GM19351 (cell line): ENCODE data around the gene ZKSCAN2.

Experiments used
- ATAC-seq: cut with Tn5 transposase; IDR thresholded peaks from one replicate; pipeline ENCODE4 v1.9.1; 2021; ENCODE audit warnings: mild to moderate bottlenecking, moderate library complexity; ENCODE audit not compliant: unreplicated experiment

ZKSCAN2 gene

GRCh38 chr16:25257470-25257955, at the start of gene ZKSCAN2:
ZKSCAN2 (minus strand) TSS chr16:25257845; CDS start chr16:25257127, 718 bp downstream.
- peak; percentile 78 for ATAC-seq

DNA sequence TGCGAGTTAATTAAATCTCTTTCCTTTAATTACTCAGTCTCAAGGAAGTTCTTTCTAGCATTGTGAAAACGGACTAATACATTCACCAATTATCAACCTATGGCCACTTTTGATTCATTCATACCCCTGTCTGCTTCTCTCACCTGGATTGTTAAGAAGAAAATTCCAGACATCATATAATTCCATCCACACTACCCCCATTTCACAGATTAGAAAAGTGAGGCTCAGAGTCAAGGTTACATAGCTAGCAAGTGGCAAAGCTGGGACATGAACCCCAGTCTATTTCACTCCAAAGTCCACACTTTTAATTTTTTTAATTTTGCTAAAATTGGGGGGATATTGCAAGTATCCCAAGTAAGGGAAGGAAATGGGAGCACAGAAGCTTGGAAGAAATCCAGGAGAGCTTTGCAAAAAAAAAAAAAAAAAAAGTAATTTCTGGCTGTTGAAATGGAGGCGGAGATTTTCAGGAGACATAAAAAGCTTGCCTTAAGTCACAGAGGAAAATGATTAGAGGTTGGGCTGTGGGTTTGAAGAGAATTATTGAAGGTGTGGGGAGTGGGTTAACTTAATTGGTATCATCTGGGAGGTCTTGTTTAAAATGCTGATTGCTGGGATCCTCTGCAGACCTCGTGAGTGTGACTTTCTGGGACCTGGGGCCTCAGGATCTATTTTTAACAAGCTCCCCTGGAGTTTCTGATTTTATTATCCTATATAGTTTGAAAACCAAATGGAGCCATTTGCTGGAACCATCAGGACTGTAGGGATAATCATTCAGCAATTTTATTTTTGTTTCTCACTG, 42.3 kb upstream of the ZKSCAN2 start:
- no peak for ATAC-seq

DNA sequence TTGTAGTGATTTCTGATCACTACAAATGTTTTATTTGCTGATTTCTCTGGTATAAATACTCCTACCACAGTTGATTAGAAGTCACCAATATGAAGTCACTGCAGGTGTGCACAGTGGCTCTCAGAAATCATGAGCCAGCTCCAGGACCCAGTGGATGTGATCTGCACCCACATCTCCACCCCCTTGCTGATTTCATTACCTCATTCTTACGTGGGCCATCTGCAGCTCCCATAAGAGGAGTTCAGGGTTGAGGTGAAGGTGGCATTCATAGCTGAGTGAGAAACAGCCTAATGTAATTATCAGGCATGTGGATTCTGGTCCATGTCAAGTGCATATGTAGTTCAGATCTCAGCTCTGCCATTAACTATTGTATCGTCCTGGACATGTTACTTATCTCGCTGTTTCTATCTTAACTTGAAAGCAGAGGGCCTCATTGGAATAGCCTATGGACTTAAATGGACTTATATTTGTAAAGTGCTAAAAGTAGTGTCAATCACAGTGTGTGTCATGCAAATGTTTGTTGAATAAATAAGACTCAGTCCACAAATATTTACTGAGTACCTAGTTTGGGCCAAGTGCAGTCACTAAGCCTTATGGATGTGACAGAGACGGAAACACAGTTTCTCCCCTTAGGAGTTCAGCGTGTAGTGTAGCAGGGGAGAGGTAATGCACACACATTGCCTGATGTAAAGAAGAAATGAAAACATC, 40.7 kb upstream of the ZKSCAN2 start:
- no peak for ATAC-seq

DNA sequence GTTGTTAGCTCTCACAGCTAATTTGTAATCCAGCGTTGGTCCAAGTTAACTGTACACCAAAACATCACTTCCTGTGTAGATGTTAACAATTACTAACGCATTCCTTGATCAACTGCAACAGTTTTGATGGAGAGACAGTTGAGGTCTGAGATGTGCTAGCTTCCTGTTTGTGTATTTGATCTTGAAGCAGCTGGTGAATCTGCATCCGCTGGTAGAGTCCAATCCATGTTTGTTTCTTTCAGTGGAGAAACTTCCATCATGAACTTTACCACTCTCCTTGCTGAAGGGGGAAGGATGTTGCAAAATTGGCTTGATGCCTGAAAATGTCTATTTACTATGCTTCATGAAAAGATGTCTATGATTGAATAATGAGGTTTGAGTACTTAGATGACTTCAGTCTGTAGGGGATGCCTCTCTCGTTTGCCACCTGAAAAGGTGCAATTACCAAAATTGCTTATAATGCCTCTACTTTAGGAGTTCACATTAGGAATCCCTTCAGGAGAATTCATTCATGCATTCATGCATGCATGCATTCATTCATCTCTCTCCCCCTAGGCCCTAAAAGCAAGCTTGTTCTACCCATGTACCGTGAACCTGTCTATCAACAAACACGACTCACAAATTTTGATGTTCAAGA, 39.6 kb upstream of the ZKSCAN2 start:
- no peak for ATAC-seq

DNA sequence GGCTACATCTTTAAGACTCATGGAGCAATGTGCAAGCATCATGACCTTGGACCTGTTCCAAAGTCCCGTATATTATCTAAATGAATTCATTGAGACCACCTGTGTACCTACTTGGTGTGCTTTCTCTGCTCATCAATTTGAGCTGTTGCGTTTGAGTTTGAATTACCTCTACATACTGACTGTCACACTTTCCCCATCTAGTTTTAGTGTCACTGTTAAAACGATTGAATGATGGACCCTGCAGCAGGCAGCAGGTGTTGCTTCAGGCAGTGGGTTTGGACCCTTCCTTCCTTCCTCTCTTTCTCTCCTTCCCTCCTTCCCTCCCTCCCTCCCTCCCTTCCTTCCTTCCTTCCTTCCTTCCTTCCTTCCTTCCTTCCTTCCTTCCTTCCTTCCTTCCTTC, 33.9 kb upstream of the ZKSCAN2 start:
- ATAC-seq = no peak

GRCh38 chr16:25289466-25289865, 31.8 kb upstream of the ZKSCAN2 start:
- ATAC-seq = no peak

DNA sequence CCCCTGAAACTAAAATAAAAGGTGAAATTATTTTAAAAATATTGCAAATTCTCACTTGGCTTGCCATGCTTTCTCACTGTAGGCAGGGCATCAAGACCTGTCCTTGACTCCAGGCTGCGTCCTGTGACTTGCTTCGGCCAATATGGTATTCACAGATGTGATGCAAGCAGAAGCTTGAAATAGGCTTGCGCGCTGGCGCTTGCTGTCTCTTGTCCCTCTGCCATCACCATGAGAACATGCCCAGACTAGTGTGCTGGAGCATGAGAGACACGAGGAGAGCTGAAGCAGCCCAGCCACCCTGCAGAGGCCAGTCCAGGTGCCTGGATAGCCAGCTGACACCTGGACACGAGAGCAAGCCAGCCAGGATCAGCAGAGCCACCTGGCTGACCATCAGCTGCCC, 21.8 kb upstream of the ZKSCAN2 start:
- no peak for ATAC-seq

DNA sequence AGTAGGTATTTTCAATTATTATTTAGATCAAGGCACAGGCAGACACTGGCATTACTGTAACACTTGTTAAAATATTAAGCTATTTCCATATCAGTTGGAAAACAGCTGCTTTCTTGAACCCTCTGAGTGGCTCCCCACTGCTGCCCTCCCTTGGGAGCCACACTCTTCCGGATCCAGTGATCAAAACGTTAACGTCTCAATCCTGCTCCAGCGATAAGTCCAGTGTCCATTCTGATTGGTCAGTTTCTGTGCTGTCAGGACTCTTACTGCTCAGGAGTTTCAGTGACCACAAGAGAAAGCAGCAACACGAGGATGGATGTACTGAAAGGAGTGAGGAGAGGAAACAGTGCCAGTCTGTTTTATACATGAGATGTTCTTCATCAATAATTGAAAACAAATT, 13.8 kb upstream of the ZKSCAN2 start:
- ATAC-seq = no peak

DNA sequence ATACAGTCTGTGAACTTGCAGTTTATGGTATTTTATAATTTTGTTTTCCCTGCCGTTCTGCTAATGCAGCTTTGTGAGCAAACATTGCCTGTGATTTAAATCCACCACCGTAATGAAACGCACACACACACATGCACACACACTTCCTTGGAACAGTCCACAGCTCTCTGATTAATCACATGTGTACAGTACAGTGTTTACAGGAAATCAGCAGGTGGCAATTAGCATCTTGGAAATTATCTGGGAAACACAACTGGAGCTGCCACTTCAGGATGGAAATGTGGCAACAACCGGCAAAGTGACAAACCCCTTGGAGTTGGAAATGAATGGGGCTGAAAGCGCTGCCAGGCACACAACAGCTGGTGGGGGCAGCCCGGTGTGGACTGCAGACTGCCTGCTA, 12.9 kb upstream of the ZKSCAN2 start:
- no peak for ATAC-seq

DNA sequence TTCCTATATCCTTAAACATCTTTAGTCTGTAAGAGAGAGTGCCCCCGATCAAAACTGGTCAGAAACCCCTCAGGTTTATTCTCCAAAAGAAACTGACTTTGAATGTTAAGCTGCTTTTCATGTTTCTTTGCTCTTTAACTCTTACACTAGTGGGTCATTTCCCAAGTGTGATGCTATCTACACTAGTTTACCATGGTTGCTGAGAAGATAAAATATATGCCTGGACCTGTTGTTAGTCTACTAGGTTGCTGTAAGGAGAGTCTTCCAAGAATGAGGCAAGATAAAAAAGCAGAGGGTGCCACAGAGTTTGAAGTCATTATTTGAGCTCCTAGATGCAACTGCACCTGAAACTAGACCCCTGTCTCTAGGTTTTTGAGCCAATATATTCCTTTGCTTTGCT, 12.2 kb upstream of the ZKSCAN2 start:
- no peak for ATAC-seq

DNA sequence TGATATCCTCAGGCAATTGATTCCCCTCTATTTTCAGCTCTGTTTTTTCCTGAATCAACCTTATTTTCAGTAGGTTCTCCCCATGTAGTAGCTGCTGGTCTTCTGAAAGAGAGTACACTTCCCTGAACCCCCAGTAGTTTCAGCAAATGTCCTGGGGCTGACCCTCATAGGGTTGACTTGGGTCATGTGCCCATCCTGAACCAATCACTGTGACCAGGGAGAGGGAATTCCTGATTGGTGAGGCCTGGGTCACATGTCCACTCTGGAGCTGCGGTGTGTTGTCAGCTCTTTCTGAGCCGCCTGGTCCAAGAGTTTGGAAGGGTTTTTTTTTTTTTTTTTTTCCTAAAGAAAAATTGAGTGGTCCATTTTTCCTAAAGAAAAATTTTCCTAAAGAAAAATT, 8.3 kb upstream of the ZKSCAN2 start:
- no peak for ATAC-seq

DNA sequence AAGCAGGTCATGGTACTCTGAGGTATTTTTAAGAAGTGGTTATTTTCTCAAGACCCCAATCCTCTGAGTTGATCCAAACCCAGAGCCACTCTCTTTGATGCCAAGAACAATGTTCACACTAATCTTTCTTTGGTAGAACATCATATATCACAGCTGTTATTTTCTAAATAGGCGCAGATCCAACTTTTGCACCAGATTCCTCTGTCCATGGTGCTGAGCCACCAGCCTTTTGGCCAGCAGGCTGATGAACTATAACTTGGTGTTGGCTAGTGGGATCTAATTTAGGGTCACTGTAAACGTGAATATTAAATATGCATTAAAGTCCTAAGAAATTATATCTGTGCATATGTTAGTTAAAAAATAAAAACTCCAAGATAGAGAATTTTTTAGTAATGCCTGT, 7.0 kb upstream of the ZKSCAN2 start:
- ATAC-seq = no peak

GRCh38 chr16:25260416-25260815, 2.8 kb upstream of the ZKSCAN2 start:
- no peak for ATAC-seq

GRCh38 chr16:25258861-25259179, 1.2 kb upstream of the ZKSCAN2 start:
- no peak for ATAC-seq

DNA sequence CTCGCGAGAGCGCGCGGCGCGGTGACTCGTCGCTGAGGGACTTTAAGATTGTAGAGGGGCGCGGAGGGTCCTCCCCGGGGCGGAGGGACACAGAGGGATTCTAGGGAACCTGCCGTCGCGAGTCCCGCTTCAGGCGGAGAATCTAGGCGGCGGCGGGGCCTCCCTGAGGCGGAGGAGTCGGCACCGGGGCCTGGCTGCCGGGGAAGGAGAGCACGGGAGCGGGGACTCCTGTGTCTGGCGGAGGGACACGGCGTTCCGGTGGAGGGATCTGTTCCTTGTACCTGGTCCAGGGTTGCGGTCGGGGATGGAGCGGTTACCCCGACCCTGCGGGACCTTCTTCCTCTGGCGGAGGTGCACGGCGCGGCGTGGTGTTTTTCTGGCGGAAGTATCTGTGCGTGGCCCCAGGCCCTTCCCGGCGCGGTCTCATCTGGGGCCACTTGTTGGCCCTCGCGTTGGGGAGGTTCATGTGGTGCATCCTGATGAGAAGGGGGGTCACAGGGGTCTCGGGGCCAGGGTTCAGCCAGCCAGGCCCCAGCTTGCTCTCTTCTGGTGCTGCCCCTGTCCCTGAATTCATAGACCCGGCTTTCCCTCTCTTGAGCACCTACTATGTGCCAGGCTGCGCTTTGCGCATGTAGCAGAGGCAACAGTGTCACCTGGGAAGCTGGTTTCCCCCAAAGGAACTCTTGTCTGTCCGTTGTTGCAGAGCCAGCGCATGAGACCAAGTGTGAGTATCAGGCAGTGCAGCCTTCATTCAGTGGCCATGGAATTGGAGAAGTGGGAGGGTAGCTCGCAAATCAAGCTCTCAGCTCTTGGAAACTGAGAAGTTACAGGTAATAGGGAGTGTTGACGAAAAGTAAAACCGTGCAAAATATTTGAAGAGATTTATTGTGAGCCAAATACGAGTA, 563 bp upstream of the ZKSCAN2 start:
- peak; percentile 45 for ATAC-seq

DNA sequence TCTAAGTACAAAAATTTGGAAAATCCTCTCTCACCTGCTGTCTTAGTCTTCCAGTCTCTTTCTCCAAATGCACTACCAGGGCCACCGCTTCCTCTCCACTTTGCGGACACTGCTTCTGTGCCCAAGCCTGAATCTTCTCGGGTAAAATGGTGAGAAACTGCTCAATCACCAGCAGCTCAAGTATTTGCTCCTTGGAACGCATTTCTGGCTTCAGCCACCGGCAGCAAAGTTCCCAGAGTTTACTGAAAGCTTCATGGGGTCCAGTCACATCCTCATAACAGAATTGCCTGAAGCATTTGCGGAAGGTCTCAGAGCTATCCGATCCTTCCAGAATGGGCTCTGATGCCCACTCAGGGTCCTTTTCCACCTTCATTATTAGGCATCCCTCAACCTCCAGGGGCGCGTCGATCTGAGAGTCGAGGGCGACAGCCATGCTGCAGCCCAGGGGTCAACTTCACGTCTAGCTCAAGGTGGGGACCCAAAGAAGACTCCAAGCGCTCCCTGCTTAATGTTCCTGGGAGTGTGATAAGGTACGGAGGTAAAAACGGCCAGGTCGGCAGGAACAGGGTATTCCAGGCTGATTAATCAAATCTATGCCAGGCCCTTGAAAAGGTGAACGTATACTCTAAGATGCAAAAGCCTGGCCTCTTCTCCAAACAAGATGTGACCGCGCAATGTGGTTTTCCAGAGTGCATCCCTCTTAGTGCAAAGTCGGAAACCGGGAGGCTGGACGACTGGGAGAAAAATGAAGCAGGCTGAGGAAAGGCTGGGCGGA, 763 bp downstream of the ZKSCAN2 start:
- peak; percentile 14 for ATAC-seq

- no peak for ATAC-seq
Measured at GRCh38 chr16:25253322-25253721, 4.3 kb downstream of the ZKSCAN2 start.

DNA sequence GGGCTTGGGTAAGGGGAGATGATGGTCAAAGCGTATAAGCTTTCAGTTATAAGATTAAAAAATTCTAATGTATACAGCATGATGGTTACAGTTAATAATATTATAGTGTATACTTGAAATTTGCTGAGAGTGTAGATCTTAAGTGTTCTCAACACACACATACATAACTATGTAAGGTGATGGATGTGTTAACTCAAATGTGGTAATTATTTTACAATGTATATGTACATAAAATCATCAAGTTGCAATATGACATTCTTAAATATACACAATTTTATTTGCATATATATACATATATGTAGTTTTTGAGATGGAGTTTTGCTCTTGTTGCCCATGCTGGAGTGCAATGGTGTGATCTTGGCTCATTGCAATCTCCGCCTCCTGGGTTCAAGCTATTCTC, 7.2 kb downstream of the ZKSCAN2 start:
- ATAC-seq = no peak

- ATAC-seq = no peak
Measured at GRCh38 chr16:25235991-25236390, 21.7 kb downstream of the ZKSCAN2 start.

GRCh38 chr16:25228372-25228771, 29.3 kb downstream of the ZKSCAN2 start:
- no peak for ATAC-seq
